GM12892 (cell line): ENCODE measurements around the gene SRMS.

Experiments
- POLR2A ChIP-seq: IDR thresholded peaks from 2 replicates; pipeline ENCODE4 v1.6.1; 2011; ENCODE audit warnings: low read depth, low read length, control low read depth
- POLR2AphosphoS5 ChIP-seq: IDR thresholded peaks from 2 replicates; pipeline ENCODE4 v1.6.1; 2011; ENCODE audit warnings: low read depth, low read length, control low read depth

- TF ChIP-seq POLR2AphosphoS5 (no peak), POLR2A (no peak)
These were observed 12.8 kb upstream of the SRMS start for GRCh38 chr20:63560333-63560805.
